Lung (tissue), 12 donors: Measurements from ENCODE around the gene PRG2. TPM values are rescaled to one million over a fixed set of nuclear protein-coding genes. Genes with fewer than 3 reads are reported as not detected.

Experiments used
- ATAC-seq: fragments of 200-7000 bp; cut with Tn5 transposase; one replicate; pipeline ENCODE4 v1.9.1; 2020; ENCODE audit warnings: moderate number of reproducible peaks; ENCODE audit not compliant: insufficient read depth, low FRiP score
- DNase-seq, 3 donors: peaks; one replicate each; pipeline ENCODE4 v3.0.0-alpha.2; 2013 to 2017
- H3K27ac ChIP-seq, 2 donors: one replicate each; pipeline ENCODE4 v1.5.1; 2013; ENCODE audit warnings: mild to moderate bottlenecking in 2 of 2, moderate library complexity in 2 of 2, control low read depth in 1 of 2, inconsistent platforms in 1 of 2, low read depth in 1 of 2, low read length in 1 of 2
- H3K27me3 ChIP-seq, 3 donors: one replicate each; pipeline ENCODE4 v1.5.1; 2013; ENCODE audit warnings: low read length in 2 of 3; ENCODE audit not compliant: control insufficient read depth in 3 of 3, insufficient read depth in 3 of 3
- H3K36me3 ChIP-seq, 4 donors: one replicate each; pipeline ENCODE4 v1.5.1; 2013; ENCODE audit warnings: low read length in 4 of 4, mild to moderate bottlenecking in 1 of 4, moderate library complexity in 1 of 4; ENCODE audit not compliant: control insufficient read depth in 4 of 4, insufficient read depth in 4 of 4
- H3K4me1 ChIP-seq, 5 donors: one replicate each; pipeline ENCODE4 v1.5.1; 2013; ENCODE audit warnings: low read length in 5 of 5, mild to moderate bottlenecking in 2 of 5, moderate library complexity in 1 of 5; ENCODE audit not compliant: control insufficient read depth in 5 of 5, insufficient read depth in 5 of 5
- H3K4me3 ChIP-seq: one replicate; pipeline ENCODE4 v1.5.1; 2013; ENCODE audit warnings: mild to moderate bottlenecking, control low read depth, moderate library complexity
- H3K9ac ChIP-seq, 2 donors: one replicate each; pipeline ENCODE4 v1.5.1; 2013; ENCODE audit warnings: low read length in 2 of 2, control low read depth in 1 of 2; ENCODE audit not compliant: insufficient read depth in 1 of 2
- H3K9me3 ChIP-seq, 4 donors: one replicate each; pipeline ENCODE4 v1.5.1; 2013; ENCODE audit warnings: low read length in 3 of 4, mild to moderate bottlenecking in 1 of 4, moderate library complexity in 1 of 4; ENCODE audit not compliant: control insufficient read depth in 4 of 4, insufficient read depth in 3 of 4
- CTCF ChIP-seq: IDR thresholded peaks from 2 replicates; pipeline ENCODE4 v1.5.1; 2012; ENCODE audit warnings: mild to moderate bottlenecking; ENCODE audit errors: control extremely low read depth, extremely low read depth
- WGBS, 2 donors: extraction: QIAGEN DNeasy Blood & Tissue Kit; methylation state at CpG; one replicate each; pipeline ENCODE4 v1.1.7; 2013; 5-methylcytosine and 5-hydroxymethylcytosine counted together
- polyA plus RNA-seq, 2 donors: library from polyadenylated mRNA; stranded (reverse); fragments of 200-250 nt; gene quantifications; one replicate each; pipeline ENCODE4 v1.2.1, GENCODE V29; 2013
- total RNA-seq, 2 donors: library from RNA; depleted of rRNA in 1 of 2; stranded (reverse); fragments of >200 nt in 1 of 2; gene quantifications; one replicate each; pipeline ENCODE4 v1.2.1, GENCODE V29; 2014 to 2021
- donor health status: control.
- donor health status: control.
- donor health status: Bipolar disorder and iron deficiency.
- donor health status: healthy.
- donor health status: DM: yes; HTN: yes; CAD: no.

The PRG2 gene
- total and polyA plus RNA-seq, 4 donors, result 0.68 to 5.3 (median 0.83) TPM

DNA sequence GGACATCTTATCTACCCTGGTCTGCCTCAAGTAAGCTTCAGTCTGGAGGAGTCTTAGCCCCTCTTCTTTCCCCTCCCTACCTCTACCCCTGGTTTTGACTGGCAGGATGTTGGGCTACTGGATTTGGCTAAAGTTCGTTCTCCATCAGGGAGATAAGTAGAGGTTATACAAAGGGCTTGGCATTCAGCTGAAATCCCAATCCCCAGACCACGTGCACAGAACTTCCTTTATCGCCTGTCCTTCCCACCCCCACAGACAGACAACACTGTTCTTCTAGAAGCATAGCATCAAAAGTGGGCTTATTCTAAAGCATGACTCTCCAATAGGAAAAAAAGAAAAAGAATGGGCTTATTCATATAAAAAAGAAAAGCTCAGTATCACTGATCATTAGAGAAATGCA lies 17.3 kb downstream of the PRG2 start:
- WGBS, 2 donors, result 53 to 63% methylated on average over 3 of the region's 3 CpGs
- peaks cover 0 to 3% (median 0%) of the 10 kb centered on the region in 5 donors for H3K4me1 ChIP-seq
- no peak for TF ChIP-seq CTCF
- H3K4me3 ChIP-seq, result no peak overlapping the region
- no peaks in the 10 kb centered on the region for H3K9me3 ChIP-seq
- no peak overlapping the region for H3K27ac ChIP-seq
- no peaks in the 10 kb centered on the region for H3K36me3 ChIP-seq
- H3K9ac ChIP-seq, result no peak overlapping the region
- no peak for ATAC-seq
- no peak for DNase-seq
- peaks cover 0 to 2% (median 0%) of the 10 kb centered on the region in 3 donors for H3K27me3 ChIP-seq

GRCh38 chr11:57370941-57371340 lies 19.5 kb downstream of the PRG2 start:
- Histone ChIP-seq H3K27me3 (peaks cover 0 to 2% (median 0%) of the 10 kb centered on the region in 3 donors), H3K9me3 (no peaks in the 10 kb centered on the region), H3K4me1 (peaks cover 0 to 6% (median 0%) of the 10 kb centered on the region in 5 donors), H3K4me3 (no peak overlapping the region), H3K36me3 (no peaks in the 10 kb centered on the region), H3K27ac (no peak overlapping the region), H3K9ac (no peak overlapping the region)
- DNase-seq (no peak), ATAC-seq (no peak)
- TF ChIP-seq CTCF, result no peak

GRCh38 chr11:57370251-57370650 lies 20.2 kb downstream of the PRG2 start:
- H3K4me3 ChIP-seq, result no peak overlapping the region
- 93 to 94% methylated on average over 7 of the region's 7 CpGs for WGBS, 2 donors
- H3K9ac ChIP-seq, result no peak overlapping the region
- H3K36me3 ChIP-seq, result no peaks in the 10 kb centered on the region
- no peak for TF ChIP-seq CTCF
- peaks cover 0 to 6% (median 0%) of the 10 kb centered on the region in 5 donors for H3K4me1 ChIP-seq
- no peak for DNase-seq
- peaks cover 0 to 2% (median 0%) of the 10 kb centered on the region in 3 donors for H3K27me3 ChIP-seq
- no peaks in the 10 kb centered on the region for H3K9me3 ChIP-seq
- H3K27ac ChIP-seq, result no peak overlapping the region
- ATAC-seq, result no peak

DNA sequence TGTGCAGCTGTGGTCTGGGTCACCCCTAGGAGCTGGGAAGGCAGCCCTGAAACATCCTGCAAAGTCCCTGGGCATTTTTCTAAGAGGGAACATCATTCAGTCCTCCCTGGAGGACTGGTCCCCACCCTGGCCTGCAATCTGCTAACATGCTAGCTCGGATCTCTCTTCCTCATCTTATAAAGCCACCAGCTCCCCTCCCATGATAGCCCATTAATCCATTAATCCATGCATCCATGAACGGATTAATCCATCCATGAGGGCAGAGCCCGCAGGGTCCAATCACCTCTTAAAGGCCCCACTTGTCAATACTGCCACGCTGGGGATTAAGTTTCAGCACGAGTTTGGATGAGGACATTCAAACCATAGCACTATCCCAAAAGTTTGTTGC lies 21.6 kb downstream of the PRG2 start:
- no peak for TF ChIP-seq CTCF
- H3K27ac ChIP-seq, result no peak overlapping the region
- 64 to 66% methylated on average over 5 of the region's 5 CpGs for WGBS, 2 donors
- no peaks in the 10 kb centered on the region for H3K36me3 ChIP-seq
- H3K4me1 ChIP-seq, result peaks cover 0 to 6% (median 0%) of the 10 kb centered on the region in 5 donors
- no peak overlapping the region for H3K9ac ChIP-seq
- no peaks in the 10 kb centered on the region for H3K9me3 ChIP-seq
- DNase-seq (no peak), ATAC-seq (no peak)
- no peak overlapping the region for H3K4me3 ChIP-seq
- H3K27me3 ChIP-seq, result peaks cover 0 to 2% (median 0%) of the 10 kb centered on the region in 3 donors
